Skeletal muscle cell (primary cell): ENCODE results near the gene IDUA.

Source experiments
- DNase-seq: peaks from one replicate; pipeline ENCODE4 v3.0.0-alpha.2; 2010; ENCODE audit warnings: low read depth
- H3K4me3 ChIP-seq: 2 replicates; pipeline ENCODE4 v1.5.1; 2011; ENCODE audit warnings: low read depth, mild to moderate bottlenecking, control low read depth, low read length, moderate library complexity

Gene IDUA

DNA sequence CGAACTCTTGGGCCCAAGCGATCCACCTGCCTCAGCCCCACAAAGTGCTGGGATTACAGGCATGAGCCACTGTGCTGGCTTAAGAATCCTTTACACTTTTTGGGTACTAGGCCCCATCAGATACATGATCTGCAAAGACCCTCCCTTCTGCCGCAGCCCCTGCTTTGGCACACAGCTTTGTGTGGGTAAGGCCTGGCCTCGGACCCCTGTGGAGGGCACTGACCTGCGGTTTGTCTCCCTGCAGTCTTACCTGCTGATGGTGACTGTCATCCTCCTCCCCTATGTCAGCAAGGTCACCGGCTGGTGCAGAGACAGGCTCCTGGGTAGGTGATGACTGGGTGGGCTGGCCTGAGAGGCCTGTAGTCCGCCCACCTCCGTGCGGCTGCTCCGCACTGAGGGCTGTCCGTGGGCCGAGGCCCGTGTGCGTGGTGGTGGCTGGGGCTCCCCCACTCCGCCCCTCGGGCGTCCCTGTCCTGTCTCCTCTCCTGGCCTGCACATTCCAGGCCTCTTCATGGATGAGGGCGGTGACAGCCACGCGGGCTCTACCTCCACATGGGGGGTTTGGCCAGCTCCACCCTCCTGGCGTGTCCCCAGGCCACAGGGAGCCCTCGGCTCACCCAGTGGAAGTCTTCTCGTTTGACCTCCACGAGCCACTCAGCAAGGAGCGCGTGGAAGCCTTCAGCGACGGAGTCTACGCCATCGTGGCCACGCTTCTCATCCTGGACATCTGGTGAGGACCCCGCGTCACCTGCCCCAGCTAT, 31.5 kb upstream of the IDUA start:
- H3K4me3 ChIP-seq, result no peak overlapping the region

DNA sequence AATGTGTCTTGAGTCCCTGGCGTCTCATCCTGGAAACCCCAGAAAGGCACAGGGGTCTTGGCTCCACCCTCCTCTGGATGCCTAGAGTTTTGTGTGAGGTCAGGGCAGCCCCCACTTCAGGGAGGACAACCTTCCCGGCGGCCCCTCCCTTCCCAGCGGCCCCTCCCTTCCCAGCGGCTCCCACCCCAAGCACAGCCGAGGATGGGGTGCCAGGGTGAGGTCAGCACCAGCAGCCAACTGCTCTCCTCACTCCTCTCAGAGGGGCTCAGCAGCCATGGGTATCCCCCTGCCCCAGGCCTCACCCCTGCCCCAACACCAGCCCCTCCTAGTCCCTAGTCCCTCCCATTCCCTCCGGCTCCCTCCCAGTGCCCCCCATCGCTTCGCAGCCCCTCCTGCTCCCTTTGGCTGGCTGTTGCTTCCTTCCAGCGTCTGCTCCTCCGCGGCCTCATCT, 30.9 kb upstream of the IDUA start:
- DNase-seq, result no peak
- no peak overlapping the region for H3K4me3 ChIP-seq

More for the DNA sequence above, 31.5 kb upstream of the IDUA start:
- no peak for DNase-seq

DNA sequence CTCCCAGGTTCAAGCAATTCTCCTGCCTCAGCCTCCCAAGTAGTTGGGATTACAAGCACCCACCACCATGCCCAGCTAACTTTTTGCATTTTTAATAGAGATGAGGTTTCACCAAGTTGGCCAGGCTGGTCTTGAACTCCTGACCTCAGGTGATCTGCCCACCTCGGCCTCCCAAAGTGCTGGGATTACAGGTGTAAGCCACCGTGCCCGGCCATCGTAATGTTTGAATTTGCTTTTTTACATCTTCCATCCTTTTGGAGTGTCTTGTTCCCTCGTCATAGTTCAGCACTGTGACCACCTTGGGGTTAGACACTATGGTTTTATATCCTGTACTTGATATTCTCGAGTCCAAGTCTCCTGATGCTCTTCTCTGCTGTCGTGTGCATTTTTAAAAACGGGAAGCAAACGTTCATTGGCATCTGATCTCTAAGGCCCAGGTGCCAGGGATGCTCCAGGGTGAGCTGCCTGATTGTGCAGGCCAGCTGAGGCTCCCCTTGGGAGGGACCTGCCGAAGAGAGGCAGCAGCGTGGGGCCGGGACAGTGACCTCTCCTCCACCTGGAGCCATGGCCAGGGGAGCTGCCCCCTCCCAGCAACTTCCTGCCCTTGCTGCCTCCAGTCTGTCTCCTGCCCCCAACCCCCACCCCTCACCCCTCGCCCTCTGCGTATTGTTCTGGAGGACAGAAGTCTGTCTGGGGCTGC, 30.2 kb upstream of the IDUA start:
- H3K4me3 ChIP-seq, result no peak overlapping the region
- DNase-seq, result no peak

DNA sequence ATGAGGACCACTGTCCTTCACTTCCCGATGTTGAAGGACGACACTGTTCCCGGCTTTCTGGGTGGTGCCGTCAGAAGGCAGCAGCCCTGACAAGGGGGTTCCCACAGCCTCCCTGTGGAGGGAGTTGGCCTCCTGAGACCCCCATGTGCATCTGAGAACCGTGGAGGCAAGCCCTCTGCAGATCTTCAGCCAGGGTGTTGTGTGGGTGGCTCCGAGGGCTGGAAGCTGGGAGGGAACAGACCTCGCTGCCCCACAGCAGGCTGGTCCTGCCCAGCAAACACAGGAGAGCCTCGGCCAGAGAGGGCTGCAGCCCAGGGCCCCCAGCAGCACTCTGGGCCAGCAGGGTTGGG, 29.6 kb upstream of the IDUA start:
- no peak overlapping the region for H3K4me3 ChIP-seq

DNA sequence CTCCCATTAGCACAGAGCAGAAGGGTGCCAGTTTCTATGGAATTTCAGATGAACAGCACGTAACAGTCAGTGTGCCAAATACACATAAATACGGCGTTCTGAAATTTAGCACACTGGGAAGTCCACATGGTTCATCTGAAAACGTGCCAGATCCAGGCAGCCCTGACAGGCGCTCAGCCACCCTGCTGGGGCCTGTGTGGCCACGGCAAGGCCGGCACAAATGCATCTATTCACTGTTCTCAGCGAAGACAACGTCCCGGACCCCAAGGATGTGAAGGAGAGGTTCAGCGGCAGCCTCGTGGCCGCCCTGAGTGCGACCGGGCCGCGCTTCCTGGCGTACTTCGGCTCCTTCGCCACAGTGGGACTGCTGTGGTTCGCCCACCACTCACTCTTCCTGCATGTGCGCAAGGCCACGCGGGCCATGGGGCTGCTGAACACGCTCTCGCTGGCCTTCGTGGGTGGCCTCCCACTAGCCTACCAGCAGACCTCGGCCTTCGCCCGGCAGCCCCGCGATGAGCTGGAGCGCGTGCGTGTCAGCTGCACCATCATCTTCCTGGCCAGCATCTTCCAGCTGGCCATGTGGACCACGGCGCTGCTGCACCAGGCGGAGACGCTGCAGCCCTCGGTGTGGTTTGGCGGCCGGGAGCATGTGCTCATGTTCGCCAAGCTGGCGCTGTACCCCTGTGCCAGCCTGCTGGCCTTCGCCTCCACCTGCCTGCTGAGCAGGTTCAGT, 29.1 kb upstream of the IDUA start:
- no peak for DNase-seq
- H3K4me3 ChIP-seq, result no peak overlapping the region

More for the DNA sequence above, 29.6 kb upstream of the IDUA start:
- no peak for DNase-seq

DNA sequence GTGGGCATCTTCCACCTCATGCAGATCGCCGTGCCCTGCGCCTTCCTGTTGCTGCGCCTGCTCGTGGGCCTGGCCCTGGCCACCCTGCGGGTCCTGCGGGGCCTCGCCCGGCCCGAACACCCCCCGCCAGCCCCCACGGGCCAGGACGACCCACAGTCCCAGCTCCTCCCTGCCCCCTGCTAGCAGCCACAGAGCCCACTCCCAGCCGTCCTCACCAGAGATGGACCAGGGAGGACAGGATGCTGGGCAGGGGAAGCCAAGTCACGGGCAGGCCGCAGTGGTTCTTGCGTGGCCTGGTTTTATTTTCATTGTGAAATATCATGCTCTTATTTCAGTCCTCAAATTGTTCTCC, 28.6 kb upstream of the IDUA start:
- DNase-seq, result no peak
- no peak overlapping the region for H3K4me3 ChIP-seq

DNA sequence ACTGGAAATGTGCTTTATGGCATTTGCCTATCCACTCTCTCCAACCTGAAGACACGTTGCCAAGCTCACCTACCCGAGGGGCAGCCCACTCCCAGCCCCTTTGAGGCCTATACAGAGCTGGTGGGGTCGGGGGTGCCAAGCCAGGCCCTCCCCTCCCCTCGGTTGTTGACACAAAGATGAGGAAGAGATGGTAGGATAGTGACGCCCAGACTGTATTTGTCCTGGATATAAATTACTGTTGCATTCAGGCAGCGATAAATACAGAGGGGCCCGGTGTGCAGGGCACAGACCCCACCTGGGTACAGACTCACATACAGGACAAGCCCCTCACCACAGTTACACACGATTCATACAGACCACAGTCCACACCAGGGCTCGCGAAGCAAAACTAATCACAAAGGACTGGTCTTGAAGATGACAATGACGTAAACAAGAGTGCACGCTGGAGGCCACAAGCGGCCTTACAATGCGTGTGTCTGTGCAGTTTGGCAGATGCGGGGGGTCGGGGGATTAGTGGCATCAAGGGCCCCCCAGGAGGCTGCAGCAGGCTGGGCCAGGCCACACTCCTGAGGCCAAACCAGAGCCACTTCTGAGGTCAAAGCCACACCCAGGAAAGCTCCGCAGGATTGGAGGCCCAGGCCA, 28.0 kb upstream of the IDUA start:
- no peak overlapping the region for H3K4me3 ChIP-seq
- DNase-seq, result no peak

DNA sequence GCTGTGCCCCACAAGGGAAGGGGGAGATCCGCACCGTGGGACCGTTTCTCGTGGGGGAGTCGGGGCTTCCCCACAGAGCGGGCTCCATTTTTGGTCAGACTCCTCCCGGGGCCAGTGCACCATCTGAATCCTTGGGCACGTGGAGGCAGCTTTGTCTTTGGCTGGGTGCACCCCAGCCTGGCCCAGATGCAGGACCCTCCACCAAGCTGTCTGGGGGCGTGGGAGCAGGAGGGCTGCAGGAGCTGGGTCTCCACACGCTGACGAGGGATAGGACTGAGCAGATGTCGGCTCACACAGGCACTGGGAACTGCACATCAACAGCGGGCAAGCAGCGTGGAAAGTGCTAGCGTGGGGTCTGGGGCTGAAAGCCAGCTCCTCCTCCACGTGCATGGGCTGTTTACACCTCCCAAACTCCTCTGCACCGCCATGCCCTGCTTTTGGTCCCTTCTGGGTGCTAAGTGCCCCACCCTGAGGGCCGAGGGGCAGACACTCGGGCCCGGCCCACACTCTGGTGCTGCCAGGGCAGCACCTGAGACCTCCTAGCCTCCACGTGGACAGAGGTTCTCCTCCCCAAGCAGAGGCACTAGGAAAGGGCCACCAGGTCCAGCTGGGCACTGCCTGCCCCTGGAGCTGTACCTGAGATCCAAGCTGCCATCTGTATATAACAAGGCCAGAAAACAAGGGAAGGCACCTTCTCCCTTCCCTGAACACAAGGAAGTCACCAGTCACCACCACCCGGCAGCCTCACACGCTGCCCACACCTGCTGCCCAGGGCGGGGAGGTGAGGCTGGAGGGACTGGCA, 27.3 kb upstream of the IDUA start:
- DNase-seq, result no peak
- no peak overlapping the region for H3K4me3 ChIP-seq

DNA sequence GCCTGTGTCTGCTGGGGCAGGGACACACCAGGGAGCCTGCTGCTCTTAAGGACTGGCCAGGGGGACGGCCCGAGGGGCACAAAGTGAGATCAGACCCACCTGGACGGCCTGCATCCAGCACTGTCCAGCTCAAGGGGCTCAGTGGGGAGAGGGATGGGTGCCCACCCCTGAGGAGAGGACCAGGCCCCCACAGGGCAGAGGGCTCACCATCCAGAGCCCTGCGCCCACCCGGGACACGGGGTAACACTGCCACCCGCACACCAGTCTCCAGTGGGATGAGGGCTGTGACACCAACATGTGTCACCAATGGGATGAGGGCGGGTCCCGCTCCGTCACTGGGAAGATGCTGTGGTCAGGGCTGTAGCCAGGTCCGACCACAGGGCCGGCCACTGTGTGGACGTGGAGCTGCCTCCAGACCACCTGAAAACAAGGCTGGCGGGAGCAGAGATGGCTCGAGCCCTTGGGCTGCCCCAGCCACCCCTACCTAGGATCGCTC, 26.7 kb upstream of the IDUA start:
- DNase-seq, result no peak
- no peak overlapping the region for H3K4me3 ChIP-seq

DNA sequence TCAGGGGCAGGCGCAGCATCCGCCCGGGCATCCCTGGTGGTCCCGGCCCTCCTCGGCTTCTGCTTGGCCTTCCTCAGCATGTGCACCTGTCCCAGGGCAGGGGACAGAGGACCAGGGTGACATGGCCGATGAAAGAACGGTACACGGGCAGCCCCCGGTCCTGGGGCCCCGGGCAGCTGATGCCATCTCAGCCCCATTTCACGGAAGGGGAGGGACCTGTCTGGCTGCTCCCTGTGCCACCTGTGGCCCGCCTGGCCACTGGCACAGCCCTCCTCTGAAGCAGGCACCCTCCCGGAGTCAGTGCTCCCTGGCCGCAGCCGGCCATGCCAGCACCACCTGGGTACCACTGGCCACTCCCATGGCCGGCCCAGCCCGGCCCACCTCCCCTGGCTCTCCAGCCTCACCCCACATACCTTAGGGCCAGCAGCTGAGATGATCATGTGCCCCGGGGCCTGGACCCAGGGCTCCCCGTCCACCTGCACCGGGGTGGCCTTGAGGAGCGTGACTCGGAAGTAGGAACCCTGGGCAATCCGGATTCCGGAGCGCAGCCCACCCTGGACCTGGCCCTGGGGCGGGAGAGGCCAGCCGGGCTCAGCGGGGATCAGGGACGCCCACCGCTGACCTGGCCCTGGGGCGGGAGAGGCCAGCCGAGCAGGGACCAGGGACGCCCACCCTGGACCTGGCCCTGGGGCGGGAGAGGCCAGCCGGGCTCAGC, 26.1 kb upstream of the IDUA start:
- no peak overlapping the region for H3K4me3 ChIP-seq
- no peak for DNase-seq

DNA sequence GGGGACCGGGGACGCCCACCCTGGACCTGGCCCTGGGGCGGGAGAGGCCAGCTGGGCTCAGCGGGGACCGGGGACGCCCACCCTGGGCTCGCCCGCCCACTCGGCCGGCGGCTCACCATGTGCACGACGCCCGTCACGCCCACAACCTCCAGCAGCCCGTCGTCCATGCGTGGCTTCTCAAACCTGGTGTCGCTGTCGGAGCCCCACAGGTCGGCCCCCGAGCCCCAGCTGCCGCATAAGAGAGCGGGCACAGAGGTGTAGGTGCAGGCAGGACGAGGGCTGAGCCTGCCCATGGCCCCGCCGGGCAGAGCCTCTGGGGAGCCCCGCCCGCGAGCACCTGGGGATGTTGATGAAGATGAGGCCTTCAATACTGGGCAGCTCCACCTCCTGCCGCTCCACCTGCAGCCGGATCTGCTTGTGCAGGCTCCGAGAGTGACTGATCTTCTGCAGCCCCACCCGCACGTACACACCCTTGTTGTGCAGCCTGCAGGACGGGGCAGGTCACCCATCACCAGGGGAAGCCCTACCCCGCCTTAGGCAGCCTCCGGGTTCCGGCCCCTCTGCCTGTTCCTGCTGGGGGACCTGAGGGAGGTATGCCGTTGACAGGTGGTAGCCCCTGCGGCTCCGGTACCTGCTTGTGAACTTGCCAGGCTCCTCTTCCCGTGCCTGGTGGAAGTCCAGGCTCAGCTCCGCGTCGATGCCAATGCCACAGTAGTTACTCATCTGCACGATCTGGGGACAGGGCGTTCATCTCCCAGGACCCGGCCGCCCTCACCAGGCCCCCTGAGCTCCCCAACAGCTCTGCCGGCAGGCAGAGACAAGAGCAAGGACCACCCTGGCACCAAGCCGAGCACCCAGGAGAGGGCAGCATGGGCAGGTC, 25.3 kb upstream of the IDUA start:
- no peak for DNase-seq

DNA sequence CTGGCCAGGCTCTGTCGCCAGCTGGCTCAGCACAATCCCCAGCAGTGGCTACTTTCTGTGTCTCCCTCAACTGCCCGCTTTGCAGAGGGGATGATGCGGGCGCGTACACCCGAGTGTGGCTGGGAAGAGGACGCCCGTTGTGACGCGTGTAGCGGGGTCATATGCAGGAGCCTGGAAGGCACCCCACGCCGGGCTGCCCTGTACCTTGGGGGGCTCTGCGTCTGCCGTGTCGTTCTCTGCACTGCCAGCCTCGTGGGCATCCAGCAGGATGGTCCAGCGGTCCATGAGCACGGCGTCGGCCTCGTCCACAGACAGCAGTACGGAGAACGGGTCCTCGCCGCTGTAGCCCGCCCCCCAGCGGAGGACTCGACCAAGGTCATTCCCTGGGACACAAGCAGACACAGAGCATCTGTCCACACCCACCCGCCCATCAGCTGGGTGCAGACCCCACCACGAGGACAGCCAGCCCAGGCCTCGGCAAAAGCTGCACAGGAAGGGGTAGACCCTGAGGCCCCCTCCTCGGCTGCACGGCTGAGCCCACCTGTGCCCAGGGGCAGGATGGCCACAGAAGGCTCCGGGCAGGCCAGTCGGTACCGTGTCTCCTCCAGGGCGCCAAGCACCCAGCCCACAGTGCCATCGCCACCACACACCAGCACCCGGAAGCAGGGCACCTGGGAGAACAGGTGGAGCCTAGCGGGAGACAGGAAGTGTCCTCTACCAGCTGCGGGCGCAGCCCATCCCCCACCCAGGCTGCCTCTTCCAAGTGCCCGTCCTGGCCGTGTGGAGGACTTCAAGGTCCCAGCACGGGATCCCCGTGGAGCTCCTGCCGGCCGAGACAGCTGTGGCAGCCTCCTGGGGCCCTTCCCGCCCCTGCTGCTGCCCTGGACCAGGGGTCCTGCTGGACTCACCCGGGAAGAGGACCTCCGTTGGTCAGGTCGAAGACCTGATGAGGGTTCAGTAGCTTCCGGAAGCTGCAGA, 24.3 kb upstream of the IDUA start:
- H3K4me3 ChIP-seq, result no peak overlapping the region
- DNase-seq, result no peak

More for the DNA sequence above, 25.3 kb upstream of the IDUA start:
- no peak overlapping the region for H3K4me3 ChIP-seq

DNA sequence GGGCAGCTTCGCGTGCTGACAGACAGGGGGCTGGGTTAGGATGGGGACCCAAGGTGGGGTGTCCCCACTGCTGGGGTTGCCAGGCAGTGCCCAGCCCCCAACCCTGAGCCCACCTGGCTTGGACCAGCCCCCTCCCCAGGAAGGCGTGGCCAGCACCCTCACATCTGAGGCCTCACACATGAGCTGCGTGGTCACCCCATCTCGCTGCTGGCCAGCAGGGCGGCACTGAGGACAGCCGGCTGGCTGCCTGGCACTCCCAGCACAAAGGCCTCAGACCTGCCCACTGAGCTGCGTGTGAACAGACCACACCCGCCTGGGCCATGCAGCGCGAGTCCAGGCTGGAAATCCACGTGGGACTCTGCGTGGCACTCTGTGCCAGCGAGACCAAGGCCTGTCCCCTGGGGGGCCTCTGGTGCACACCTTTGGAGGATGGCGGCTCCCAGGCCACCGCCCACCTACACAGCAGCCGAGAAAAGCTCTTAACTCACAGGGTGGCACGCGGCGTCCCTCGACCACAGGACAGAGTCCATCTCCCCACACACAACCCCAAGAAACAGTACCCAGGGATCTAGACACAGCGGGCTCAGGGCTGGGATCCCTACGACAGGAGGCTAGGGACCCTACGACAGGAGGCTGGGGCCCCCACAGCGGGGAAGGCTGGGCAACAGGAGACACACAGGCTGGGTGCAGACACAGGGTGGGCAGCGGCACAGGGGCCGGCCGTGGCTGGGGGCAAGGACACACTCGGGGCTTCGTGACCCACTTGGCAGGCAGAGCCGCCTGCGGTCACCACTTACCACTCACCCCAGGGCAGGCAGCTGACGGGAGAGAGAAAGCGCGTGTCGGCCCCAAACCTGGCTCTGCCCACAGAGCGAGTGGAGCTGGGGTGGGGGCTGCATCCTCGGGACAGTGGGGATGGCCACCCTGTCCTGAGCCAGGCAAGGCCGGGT, 23.3 kb upstream of the IDUA start:
- no peak overlapping the region for H3K4me3 ChIP-seq
- no peak for DNase-seq

DNA sequence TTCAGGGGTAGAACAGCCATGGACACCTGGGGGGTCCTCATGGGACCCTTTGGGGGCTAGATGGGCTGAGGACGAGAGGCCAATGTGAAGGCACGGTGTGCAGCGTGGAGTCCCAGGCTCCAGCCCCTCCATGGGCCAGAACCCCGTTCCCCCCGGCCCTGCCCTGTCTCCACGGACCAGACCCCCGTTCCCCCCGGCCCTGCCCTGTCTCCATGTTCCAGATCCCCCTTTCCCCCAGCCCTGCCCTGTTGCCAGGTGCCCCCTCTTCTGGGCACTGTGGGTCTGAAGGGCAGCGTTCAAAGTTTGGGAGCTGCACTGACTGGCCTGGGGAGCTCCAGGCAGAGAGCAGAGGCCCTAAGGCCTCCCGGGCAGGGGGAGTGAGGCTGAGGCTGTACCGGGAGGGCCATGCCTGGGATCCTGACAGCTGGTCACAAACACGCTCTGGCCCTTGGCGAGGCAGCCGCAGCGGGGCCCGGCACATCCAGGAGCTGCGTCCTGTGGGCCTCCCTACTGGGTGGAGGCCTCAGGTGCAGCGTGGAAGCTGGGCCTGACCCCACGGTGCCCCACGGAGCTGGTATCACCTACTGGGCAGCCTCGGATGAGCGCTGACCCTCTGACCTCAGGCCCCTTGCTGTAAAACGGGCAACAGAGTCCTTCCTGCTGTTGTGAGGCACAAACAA, 22.4 kb upstream of the IDUA start:
- H3K4me3 ChIP-seq, result no peak overlapping the region
- DNase-seq, result no peak
